ENCODE data around the gene DNASE1L2.

DNASE1L2 gene

DNA sequence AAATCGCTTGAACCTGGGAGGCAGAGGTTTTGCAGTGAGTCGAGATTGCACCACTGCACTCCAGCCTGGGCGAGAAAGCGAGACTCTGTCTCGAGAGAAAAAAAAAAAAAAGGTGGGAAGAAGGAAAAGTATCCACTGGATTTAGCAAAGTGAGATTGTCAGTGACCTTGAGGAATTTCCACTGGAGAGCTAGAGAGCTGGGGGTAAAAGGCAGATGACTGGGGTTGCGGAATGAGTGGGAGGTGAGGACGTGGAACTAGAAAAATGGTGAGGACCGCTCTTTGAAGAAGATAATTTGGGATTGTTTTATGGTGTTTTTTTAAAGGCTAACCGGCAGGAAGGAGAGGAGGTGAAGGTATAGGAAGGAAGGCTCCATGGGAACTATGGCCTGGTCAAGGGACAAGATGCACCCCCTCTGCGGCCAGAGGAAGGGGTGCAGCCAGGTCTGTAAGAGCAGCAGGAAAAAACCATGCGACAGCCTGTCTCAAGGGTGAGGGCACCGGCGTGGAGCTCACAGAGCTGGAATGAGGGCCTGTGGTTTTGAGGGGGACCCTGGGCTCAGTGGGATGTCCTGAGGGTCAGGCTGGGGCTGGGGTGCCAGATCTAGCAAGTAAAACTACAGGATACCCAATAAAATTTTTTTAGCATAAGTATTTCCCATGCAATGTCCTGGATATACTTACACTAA is 31.7 kb upstream of the DNASE1L2 start:
- no peak for DNase-seq (ENCODE audit: low read depth, low spot score)

DNA sequence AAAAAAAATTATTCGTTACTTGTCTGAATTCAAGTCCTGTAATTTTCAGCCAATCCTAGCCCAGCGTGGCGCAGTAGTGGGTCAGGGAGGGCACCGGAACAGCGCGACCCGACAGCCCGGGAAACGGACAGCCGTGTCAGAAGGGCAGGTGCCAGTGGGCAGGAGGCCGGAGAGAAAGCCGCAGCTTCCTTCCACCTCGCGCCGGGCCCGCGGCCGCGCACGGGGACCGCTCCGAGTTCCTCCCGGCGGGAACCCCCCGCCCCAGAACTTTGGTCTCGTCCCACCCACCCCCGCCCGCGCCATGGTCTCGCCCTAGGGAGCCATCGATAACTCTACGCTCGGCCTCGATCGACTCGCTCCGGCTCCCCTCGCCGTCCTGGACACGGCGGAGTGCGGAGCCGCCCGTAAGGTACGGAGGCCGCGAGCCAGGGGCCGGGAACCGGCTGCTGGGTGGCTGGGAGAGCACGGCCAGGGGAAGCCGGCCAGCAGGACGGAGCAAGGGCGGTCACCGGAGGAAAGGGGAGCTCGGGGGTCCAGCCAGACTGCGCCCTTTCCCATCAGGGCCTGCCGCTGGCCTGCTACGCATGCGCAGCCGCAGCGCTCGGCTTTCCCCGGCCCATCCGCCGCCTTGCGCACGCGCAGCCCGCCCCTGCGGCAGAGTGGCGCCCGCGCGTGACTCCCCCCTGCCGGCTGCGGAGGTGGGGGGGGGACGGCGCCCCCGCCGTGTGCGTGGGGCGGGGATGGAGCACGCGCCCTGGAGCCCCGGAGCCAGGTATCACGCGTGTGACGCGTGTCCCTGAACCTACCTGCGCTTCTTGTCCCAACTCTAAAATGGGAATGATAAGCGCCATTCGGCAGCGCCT is 30.9 kb upstream of the DNASE1L2 start, which contains the start of gene MLST8:
MLST8 (plus strand) TSS at position 351 of the 863 bp plus-strand sequence. CDS start 632 bp downstream, outside the sequence.
- no peak for DNase-seq (ENCODE audit: low read depth, low spot score)

DNA sequence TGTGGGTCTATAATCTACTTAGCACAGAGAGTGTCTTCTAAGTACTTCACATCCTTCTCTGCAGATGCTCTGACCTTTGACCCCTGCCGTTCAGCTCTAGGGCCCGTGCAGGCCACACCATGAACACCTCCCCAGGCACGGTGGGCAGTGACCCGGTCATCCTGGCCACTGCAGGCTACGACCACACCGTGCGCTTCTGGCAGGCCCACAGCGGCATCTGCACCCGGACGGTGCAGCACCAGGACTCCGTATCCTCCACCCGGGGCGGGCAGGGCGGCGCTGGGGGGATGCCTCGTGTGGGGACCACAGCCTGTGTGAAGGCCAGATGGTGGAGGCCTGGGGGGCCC is 30.3 kb upstream of the DNASE1L2 start:
- DNase-seq (ENCODE audit: low read depth, low spot score): no peak

DNA sequence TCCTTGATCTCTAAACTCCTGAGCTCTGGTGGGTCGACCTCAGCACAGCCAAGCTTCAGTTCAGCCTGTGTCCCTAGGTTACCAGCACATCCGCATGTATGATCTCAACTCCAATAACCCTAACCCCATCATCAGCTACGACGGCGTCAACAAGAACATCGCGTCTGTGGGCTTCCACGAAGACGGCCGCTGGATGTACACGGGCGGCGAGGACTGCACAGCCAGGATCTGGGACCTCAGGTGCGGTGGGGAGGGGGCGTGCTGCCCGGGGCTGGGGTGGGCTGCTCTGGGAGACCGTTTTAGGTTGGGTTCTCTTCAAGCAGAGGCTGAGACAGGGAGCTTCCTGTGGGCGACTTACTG is 29.8 kb upstream of the DNASE1L2 start:
- no peak for DNase-seq (ENCODE audit: low read depth, low spot score)

DNA sequence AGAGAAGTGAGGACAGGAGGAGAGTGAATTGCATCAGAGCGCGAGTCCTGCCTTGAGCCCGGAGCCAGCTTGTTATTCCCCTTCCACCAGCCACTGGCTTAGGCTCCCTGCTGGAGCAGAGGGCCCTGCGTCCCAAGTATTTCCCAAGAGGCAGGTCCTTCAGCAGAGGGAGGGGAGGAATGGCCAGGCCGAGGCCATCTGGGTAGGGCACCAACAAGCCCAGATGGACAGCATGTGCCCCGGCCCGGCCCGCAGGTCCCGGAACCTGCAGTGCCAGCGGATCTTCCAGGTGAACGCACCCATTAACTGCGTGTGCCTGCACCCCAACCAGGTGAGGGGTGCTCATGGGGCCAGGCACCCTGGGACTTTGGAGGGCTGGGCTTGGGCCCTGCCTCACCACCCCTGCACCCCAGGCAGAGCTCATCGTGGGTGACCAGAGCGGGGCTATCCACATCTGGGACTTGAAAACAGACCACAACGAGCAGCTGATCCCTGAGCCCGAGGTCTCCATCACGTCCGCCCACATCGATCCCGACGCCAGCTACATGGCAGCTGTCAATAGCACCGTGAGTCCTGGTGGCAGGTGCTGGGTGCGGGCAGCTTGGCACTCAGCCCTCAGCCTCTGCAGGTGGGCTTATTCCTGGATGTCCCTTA is 29.3 kb upstream of the DNASE1L2 start:
- no peak for DNase-seq (ENCODE audit: low read depth, low spot score)

DNA sequence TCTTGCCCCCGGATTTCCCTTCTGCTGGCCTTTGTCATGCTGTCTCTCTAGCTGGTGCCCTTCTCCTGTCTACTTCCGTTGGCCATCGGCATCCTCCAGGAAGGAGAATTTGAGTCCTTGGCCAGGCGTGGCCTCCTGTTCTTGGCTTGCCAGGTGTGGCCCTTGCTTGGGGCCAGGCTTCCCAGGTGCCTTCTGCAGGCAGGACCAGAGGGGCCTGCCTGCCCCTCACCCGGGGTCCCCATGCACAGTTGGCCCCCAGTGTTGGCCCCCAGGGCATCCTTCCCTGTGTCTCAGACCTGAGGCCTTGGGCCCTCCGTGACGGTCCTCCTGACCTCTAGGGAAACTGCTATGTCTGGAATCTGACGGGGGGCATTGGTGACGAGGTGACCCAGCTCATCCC is 28.4 kb upstream of the DNASE1L2 start:
- no peak for DNase-seq (ENCODE audit: low read depth, low spot score)

DNA sequence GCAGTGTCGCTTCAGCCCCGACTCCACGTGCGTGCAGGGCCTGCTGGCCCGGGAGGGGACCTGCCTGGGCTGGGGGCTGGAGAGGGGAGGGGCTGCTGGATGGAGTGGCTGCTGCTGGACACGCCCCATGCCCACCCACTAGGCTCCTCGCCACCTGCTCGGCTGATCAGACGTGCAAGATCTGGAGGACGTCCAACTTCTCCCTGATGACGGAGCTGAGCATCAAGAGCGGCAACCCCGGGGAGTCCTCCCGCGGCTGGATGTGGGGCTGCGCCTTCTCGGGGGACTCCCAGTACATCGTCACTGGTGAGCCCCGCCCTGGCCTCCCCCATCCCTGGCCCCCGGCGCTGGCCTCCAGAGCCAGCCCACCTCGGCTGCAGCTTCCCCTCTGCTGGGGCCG is 27.9 kb upstream of the DNASE1L2 start:
- DNase-seq (ENCODE audit: low read depth, low spot score): no peak

DNA sequence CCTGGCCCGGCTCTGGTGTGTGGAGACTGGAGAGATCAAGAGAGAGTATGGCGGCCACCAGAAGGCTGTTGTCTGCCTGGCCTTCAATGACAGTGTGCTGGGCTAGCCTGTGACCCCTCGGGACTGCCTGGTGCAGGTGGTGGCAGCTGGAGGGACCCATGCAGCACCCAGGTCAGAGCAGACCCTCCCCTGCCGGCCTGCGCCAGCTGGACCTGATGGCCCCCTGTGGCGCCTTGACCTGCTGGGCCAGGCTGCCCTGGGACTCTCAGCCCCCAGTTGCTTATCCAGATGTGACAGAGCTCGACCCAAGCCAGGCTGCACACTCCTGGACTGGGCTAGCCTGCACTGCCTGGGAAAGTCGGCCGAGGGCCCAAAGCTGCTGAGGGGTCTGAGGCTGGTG is 27.5 kb upstream of the DNASE1L2 start:
- no peak for DNase-seq (ENCODE audit: low read depth, low spot score)

DNA sequence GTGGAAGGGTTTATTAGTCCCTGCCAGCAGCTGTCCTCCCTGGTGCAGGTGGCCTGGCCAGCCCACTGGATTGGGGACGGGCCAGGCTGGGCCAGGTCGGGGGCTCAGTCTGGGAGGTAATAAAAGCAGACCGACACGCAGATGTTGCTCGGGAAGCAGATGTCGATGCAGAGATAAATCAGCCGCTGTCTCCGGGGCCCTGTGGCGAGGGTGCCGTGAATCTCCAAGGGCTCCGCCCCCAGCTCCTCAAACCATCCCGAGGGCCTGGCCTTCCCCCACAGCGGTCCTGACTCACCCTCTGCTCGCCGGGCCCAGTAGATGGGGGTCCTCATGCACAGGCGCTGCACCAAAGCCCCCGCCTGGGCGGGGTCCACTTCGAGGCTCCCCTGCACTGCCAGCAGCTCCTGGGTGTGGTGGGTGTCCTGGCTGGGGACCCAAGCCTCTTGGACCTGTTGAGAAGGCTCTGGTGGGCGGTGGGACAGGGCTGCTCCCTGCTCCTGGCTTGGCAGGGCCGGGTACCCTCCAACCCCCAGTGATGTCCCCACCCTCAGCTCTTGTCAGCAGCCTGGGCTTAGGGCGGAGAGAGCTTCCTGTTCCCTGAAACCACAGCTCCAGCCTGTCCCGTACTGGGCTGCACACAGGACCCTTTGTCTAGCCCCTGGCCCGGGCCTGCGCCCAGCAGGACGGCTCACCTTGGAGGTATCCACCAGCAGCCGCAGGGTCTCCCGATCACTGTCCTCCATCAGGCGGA is 26.8 kb upstream of the DNASE1L2 start:
- DNase-seq (ENCODE audit: low read depth, low spot score): no peak

DNA sequence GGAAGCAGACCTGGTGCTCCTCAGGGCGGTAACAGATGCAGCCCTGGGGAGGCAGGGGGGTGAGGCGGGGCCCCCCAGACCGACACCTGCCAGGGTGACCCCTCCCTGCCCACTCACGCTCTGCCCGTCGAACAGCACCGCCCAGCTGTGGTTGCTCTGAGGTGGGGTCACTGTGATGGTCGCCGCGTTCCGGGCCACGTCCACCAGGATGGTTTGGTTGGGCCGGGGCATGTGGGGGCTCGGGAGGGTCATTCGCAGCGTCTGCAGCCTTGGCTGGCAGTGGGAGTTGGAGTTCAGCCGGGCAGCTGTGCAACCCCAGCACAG is 26.3 kb upstream of the DNASE1L2 start:
- DNase-seq (ENCODE audit: low read depth, low spot score): no peak

DNA sequence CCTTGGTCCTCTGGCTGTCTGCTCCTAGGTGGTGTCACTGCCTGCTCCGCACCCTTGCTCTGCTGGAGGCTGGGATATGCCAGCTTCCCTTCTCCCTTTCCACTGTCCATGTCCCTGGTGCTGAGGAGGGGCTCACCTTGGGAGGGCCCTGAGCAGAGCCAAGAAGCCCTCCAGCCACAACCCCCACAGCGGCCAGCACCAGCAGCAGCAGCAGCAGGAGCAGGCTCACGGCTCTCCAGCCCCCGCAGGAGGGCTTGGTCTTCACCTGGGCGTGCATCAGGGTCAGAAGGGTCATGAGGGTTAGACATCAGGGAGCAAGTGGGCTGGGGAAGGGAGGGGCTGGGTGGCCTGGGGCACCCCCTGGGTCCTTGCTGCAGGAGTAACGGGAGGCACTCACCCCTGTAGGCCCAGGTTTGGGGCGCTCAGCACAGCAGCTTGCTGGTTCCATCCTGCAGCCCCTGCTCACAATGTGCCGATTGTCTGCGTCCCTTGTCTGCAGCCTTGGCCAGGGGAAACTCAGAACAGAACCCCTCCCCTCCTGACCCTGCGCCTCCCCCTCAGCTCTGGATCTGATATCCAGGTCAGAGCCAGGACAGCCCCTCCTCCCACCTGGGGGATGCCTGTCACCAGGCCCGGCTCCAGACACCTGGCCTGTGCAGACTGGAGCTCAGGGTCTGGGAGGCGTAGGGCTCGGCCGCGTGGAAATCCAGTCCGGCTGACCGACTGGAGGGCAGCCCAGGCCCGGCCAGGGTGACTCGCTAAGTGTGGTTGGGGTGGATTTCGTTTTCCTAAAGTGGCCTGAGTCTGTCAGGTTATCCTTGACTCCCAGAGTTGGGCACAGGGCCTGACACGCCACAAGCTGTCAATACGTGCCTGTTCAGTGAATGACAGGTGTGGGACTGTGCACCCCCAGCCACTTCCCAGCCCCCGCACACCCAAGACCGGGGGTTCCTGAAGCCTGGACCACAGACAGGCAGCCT is 25.6 kb upstream of the DNASE1L2 start, which contains the start of gene BRICD5:
BRICD5 (minus strand) TSS at position 478 of the 980 bp plus-strand sequence; CDS start at position 448, 30 bp downstream.
- no peak for DNase-seq (ENCODE audit: low read depth, low spot score)

DNA sequence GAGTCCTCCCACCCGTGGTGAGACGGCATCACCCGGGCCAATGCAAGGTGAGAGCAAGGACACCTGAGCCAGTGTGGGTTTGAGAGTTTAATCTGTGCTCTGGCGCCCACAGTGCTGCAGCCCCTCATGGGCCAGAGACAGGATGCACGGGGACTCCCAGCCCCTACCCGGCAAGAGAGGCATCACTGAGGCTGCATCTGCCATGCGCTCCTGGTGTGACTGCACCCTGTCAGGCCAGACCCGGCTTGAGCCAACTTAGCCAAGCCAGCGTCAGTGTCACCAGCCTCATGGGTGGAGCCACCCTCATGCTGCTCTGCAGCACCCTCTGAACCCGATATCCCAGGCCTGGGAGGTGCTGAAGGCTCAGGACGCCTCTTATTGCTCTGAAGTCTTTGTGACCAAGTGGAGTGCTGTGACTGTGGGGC is 24.3 kb upstream of the DNASE1L2 start:
- DNase-seq (ENCODE audit: low read depth, low spot score): no peak

DNA sequence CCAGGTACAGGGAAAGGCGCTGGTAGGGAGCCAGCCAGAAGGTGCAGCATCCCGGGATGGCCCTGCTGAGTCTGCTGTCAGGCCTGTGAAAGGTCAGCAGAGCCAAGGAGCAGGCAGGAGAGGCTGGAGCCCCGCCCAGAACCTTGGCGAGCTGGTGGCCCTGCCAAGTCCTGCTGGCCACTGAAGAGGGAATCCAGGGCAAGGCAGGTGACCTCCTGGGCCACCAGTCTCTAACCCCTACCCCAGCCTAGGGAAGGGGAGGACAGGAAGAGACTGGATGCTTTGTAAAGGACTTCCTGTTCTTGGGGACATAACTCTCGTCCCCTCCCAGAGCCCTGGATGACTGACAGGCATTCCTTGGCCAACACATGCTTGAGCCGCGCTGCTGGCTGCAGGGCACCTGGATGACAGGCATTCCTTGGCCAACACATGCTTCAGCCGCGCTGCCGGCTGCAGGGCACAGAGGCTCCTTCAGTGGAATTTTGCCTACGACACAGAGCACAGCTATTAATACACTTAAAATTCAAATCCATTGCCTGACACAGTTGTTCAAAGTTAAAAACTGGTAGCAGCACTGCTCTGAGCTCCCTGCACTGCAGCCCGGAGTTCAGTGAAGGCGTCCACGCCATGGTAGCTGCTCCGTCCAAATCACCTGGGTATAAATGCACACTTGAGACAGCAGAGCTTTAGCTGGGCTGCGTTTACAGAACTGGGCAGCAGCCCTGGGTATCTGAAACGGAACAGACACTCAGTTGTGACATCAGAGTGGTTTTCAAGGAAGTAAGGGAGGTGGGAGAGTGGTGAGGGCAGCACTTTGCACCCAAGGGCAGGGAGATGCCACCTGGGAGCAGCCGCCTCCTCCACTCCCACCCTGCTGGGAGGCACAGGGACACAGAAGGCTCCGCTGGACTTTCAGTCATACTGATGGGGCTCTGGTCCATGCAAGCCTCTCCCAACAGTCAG is 23.6 kb upstream of the DNASE1L2 start:
- DNase-seq (ENCODE audit: low read depth, low spot score): no peak

DNA sequence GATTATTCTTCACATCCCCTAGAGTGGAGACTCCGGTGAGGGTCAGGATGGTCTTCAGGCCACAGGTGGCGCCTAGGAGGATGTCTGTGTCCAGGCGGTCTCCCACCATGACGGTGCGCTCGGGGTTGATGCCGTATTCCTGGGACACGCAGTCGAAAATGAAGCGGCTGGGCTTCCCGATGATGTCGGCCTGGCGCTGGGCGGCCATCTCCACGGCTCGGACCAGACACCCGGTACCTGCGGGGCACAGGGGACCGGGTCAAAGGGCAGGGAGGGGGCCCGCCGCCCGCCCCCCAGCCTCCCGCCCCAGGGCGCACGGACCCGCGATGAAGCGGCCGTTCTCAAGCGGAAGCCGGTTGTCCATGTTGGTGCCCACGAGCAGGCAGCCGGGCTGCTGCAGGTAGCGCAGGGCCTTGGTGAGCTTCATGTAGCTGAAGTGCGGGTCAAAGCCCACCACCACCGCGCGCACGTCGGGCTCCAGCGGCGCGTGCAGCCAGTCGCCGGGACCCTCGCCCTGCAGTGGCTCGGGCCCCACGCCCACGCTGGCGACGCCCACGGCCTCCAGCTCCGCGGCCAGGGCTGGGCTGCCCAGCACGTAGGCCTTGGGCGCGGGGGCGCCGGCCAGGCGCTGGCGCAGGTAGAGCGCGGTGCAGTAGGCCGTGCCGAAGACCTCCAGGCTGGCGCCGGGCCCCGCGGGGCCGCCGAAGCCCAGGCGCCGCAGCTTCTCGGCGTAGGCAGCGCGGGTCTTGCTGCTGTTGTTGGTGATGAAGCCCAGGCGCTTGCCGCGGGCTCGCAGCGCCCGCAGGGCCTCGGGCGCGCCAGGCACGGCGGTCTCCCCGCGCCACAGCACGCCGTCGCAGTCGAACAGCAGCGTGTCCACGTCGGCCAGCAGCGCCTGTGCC is 22.2 kb upstream of the DNASE1L2 start:
- no peak for DNase-seq (ENCODE audit: low read depth, low spot score)

DNA sequence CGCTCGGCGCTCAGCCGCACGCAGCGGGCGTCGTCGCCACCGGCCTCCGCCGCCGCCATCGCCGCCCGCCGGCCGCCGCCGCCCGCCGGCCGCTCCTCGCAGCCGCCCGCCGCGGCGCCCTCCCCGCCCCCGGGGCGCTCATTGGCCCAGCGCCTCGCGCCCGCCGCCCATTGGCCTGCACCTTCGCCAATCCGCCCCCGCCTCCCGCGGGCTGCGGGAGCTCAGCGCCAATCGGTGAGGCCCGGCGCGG is 21.6 kb upstream of the DNASE1L2 start, which contains the start of gene PGP:
PGP (minus strand) TSS at position 122 of the 250 bp plus-strand sequence; CDS start at position 59, 63 bp downstream.
- DNase-seq (ENCODE audit: low read depth, low spot score): no peak

DNA sequence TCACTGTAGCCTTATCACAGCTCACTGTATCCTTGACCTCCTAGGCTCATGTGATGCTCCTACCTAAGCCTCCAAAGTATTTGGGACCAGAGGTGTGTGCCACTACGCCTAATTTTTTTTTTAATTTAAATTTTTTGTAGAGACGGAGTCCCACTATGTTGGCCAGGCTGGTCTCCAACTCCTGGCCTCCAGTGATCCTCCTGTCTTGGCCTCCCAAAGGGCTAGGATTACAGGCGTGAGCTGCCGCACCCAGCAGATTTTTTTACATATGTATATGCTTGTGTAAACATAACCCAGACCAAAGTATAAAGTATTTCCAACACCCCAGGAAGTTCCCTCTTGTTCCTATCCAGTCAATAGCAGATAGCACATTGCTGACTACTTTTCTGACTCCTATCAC is 19.9 kb upstream of the DNASE1L2 start:
- no peak for DNase-seq (ENCODE audit: low read depth, low spot score)

DNA sequence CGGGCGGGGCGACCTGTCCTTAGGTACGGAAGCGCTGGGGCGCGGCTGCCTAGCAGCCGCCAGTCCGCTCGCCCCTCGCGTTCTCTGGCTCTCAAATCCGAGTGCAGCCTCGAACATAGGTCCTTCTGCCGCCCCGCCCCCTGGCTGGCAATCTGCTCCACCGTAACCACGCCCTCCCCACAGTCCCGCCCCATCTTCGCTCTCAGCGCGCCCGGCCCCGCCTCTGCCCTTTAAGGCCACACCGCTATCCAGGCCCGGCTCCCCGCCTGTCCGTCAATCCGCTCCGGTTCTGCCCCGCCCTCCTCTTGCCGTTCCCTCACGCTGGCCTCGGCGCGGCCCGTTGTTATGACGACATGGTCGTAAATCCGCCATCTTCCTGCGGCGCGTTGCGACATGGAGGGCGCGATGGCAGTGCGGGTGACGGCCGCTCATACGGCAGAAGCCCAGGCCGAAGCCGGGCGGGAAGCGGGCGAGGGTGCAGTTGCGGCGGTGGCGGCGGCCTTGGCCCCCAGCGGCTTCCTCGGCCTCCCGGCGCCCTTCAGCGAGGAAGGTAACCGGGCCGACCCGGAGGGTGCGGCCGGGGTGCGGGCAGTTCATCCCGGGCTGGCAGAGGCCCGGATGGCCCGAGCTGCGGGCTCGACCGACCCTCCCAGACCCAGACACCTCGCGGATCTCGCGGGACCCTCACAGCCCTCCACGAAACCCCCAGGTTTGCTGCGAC is 12.9 kb upstream of the DNASE1L2 start, which contains the start of gene E4F1:
E4F1 (plus strand) TSS at position 371 of the 721 bp plus-strand sequence; CDS start at position 394, 23 bp downstream.
- peak; percentile 98 for DNase-seq (ENCODE audit: low read depth, low spot score)

All from iPS DF 19.7 (cell line).